Mesenchymal stem cell (in vitro differentiated cells and primary cell): ENCODE results near the gene ATOX1. TPM values are rescaled to one million over a fixed set of nuclear protein-coding genes. Genes with fewer than 3 reads are reported as not detected.

Experiments used
- DNase-seq: peaks from one replicate; pipeline ENCODE4 v3.0.0-alpha.2; 2013
- H2AFZ ChIP-seq: one replicate; pipeline ENCODE4 v1.6.1; 2013; ENCODE audit warnings: low read depth, mild to moderate bottlenecking, control low read depth, inconsistent platforms, low read length, moderate library complexity
- H2AK5ac ChIP-seq: 2 replicates; pipeline ENCODE4 v1.6.1; 2013; ENCODE audit warnings: low read length, moderate library complexity, mild to moderate bottlenecking, inconsistent platforms; ENCODE audit not compliant: severe bottlenecking
- H2BK120ac ChIP-seq: one replicate; pipeline ENCODE4 v1.6.1; 2013; ENCODE audit warnings: low read depth, mild to moderate bottlenecking, inconsistent platforms, low read length, moderate library complexity
- H2BK12ac ChIP-seq, 2 experiments: one replicate each; pipeline ENCODE4 v1.6.1; 2013; ENCODE audit warnings: inconsistent platforms in 2 of 2, low read length in 2 of 2, mild to moderate bottlenecking in 2 of 2, moderate library complexity in 2 of 2, control low read depth in 1 of 2
- H2BK15ac ChIP-seq: one replicate; pipeline ENCODE4 v1.6.1; 2013; ENCODE audit warnings: mild to moderate bottlenecking, low read depth, inconsistent platforms; ENCODE audit not compliant: poor library complexity, severe bottlenecking
- H2BK5ac ChIP-seq: 2 replicates; pipeline ENCODE4 v1.6.1; 2013; ENCODE audit warnings: low read depth, mild to moderate bottlenecking, low read length, control low read depth, inconsistent platforms; ENCODE audit not compliant: poor library complexity, severe bottlenecking
- H3K14ac ChIP-seq, 2 experiments: one replicate each; pipeline ENCODE4 v1.6.1; 2013; ENCODE audit warnings: inconsistent platforms in 2 of 2, low read length in 2 of 2, control low read depth in 1 of 2, mild to moderate bottlenecking in 1 of 2, moderate library complexity in 1 of 2
- H3K18ac ChIP-seq, 2 experiments: one replicate each; pipeline ENCODE4 v1.6.1; 2013; ENCODE audit warnings: inconsistent platforms in 2 of 2, low read length in 2 of 2, control low read depth in 1 of 2, low read depth in 1 of 2, mild to moderate bottlenecking in 1 of 2
- H3K23ac ChIP-seq, 2 experiments: one replicate each; pipeline ENCODE4 v1.6.1; 2013; ENCODE audit warnings: inconsistent platforms in 2 of 2, low read length in 2 of 2, mild to moderate bottlenecking in 2 of 2, moderate library complexity in 2 of 2, control low read depth in 1 of 2
- H3K27ac ChIP-seq: 2 replicates; pipeline ENCODE4 v1.5.1; 2013; ENCODE audit warnings: mild to moderate bottlenecking, moderate library complexity, low read length, control low read depth, inconsistent platforms; ENCODE audit not compliant: poor library complexity, severe bottlenecking
- H3K27me3 ChIP-seq, 2 experiments: 2 replicates each; pipeline versions ENCODE4 v1.6.1 to v1.7.0; 2013; ENCODE audit warnings: low read length in 2 of 2, mild to moderate bottlenecking in 2 of 2, moderate library complexity in 2 of 2, control low read depth in 1 of 2, inconsistent platforms in 1 of 2; ENCODE audit not compliant: control insufficient read depth in 1 of 2, insufficient read depth in 1 of 2
- H3K36me3 ChIP-seq, 2 experiments: 2 replicates each; pipeline versions ENCODE4 v1.6.1 to v1.7.0; 2013; ENCODE audit warnings: low read length in 2 of 2, control low read depth in 1 of 2, inconsistent platforms in 1 of 2, low read depth in 1 of 2, mild to moderate bottlenecking in 1 of 2; ENCODE audit not compliant: insufficient read depth in 2 of 2, control insufficient read depth in 1 of 2
- H3K4ac ChIP-seq, 2 experiments: one replicate each; pipeline ENCODE4 v1.6.1; 2013; ENCODE audit warnings: inconsistent platforms in 2 of 2, low read length in 2 of 2, mild to moderate bottlenecking in 2 of 2, moderate library complexity in 2 of 2, control low read depth in 1 of 2, low read depth in 1 of 2
- H3K4me1 ChIP-seq: 2 replicates; pipeline ENCODE4 v1.6.1; 2013; ENCODE audit warnings: low read depth, low read length, control low read depth; ENCODE audit not compliant: control insufficient read depth, insufficient read depth
- H3K4me2 ChIP-seq: 2 replicates; pipeline ENCODE4 v1.6.1; 2013; ENCODE audit warnings: low read length, mild to moderate bottlenecking, inconsistent platforms; ENCODE audit not compliant: poor library complexity, severe bottlenecking
- H3K4me3 ChIP-seq, 2 experiments: 2 replicates each; pipeline versions ENCODE4 v1.5.1 to v1.7.0; 2013; ENCODE audit warnings: low read length in 2 of 2, mild to moderate bottlenecking in 2 of 2, control low read depth in 1 of 2, low read depth in 1 of 2; ENCODE audit not compliant: insufficient read depth in 1 of 2
- H3K79me1 ChIP-seq: replicated peaks from 2 replicates; pipeline ENCODE4 v1.6.1; 2013; ENCODE audit warnings: mild to moderate bottlenecking, control low read depth, low read length, inconsistent platforms; ENCODE audit not compliant: poor library complexity, severe bottlenecking
- H3K9ac ChIP-seq: 2 replicates; pipeline ENCODE4 v1.7.0; 2013; ENCODE audit warnings: mild to moderate bottlenecking, low read length, moderate library complexity
- H3K9me3 ChIP-seq: 2 replicates; pipeline ENCODE4 v1.7.0; 2013; ENCODE audit warnings: mild to moderate bottlenecking, low read length; ENCODE audit not compliant: control insufficient read depth
- H4K8ac ChIP-seq: one replicate; pipeline ENCODE4 v1.6.1; 2013; ENCODE audit warnings: inconsistent platforms, mild to moderate bottlenecking, low read length, moderate library complexity
- H4K91ac ChIP-seq: one replicate; pipeline ENCODE4 v1.6.1; 2013; ENCODE audit warnings: mild to moderate bottlenecking, low read length, inconsistent platforms
- WGBS: methylation state at CpG from one replicate; pipeline ENCODE4 v1.1.7; 2013; ENCODE audit warnings: mixed read lengths; 5-methylcytosine and 5-hydroxymethylcytosine counted together
- small RNA-seq: library from polyadenylated mRNA; stranded (forward); fragments of <200 nt; extraction: miRNeasy Mini kit (QIAGEN cat#:217004); gene quantifications from one replicate; pipeline ENCODE3, GENCODE V24; 2013; ENCODE audit warnings: low read depth

The ATOX1 gene

GRCh38 chr5:151696470-151697061 lies 61.9 kb downstream of the ATOX1 start:
- Histone ChIP-seq H3K23ac (no peak overlapping the region), H3K79me1 (peaks cover 4% of the 10 kb centered on the region), H3K9me3 (no peaks in the 10 kb centered on the region), H3K27me3 (no peaks in the 10 kb centered on the region), H3K4me3 (peak overlapping the region in 1 of 2 experiments; percentile 53), H3K36me3 (no peaks in the 10 kb centered on the region), H2BK5ac (peak overlapping the region; percentile 95), H2AFZ (peak overlapping the region; percentile 62), H4K8ac (peak overlapping the region; percentile 71), H3K4ac (peak overlapping the region; percentile 90 to 100), H3K14ac (peak overlapping the region in 1 of 2 experiments; percentile 84), H3K4me1 (peaks cover 18% of the 10 kb centered on the region), H3K18ac (peak overlapping the region; percentile 97 to 99), H2BK12ac (peak overlapping the region; percentile 96 to 99), H3K4me2 (no peak overlapping the region), H2BK120ac (peak overlapping the region; percentile 69), H4K91ac (peak overlapping the region; percentile 96), H3K9ac (peak overlapping the region; percentile 95), H2AK5ac (peak overlapping the region; percentile 99), H2BK15ac (peak overlapping the region; percentile 65), H3K27ac (peak overlapping the region; percentile 96)
- WGBS: 3% methylated on average over 20 of the region's 20 CpGs
- peak; percentile 99 for DNase-seq

- Histone ChIP-seq H2BK120ac (no peak overlapping the region), H2BK5ac (no peak overlapping the region), H3K27ac (peak overlapping the region; percentile 96), H3K27me3 (no peaks in the 10 kb centered on the region), H3K23ac (no peak overlapping the region), H3K4me3 (no peak overlapping the region), H2AK5ac (peak overlapping the region; percentile 78), H3K18ac (no peak overlapping the region), H2BK15ac (no peak overlapping the region), H3K4me1 (peaks cover 21% of the 10 kb centered on the region), H3K14ac (no peak overlapping the region), H3K4ac (peak overlapping the region in 1 of 2 experiments; percentile 70), H3K9me3 (no peaks in the 10 kb centered on the region), H2AFZ (no peak overlapping the region), H3K79me1 (peaks cover 4% of the 10 kb centered on the region), H4K91ac (no peak overlapping the region), H3K9ac (peak overlapping the region; percentile 95), H4K8ac (no peak overlapping the region), H3K4me2 (no peak overlapping the region), H3K36me3 (no peaks in the 10 kb centered on the region), H2BK12ac (peak overlapping the region in 1 of 2 experiments; percentile 94)
- WGBS: no CpG with 5 or more reads among the region's 1 CpG
- DNase-seq: no peak
These were observed 63.0 kb downstream of the ATOX1 start for GRCh38 chr5:151695464-151695863.

DNA sequence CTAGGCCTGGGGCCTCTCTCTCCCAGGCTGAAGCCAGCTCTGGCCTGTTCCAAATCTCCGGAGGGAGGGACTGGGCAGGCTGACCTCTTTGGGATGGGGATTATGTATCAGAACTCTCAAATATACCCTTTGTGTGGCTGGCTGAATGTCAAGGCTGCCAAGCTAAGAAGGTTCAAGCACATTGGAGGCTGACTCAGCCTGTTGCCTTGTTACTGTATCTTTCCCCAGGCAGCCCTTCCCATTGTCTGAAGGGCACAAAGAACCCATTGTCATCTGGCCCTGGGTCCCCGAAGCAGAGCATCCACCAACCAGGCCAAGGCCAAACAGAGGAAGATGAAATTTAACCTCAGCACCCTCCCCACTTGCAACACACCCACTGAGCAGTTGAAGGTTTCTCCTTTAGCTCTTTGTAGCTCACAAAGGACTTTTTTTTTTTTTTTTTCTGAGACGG lies 64.4 kb downstream of the ATOX1 start:
- Histone ChIP-seq H3K4me2 (no peak overlapping the region), H3K18ac (no peak overlapping the region), H4K8ac (no peak overlapping the region), H2AK5ac (peak overlapping the region; percentile 56), H3K27me3 (no peaks in the 10 kb centered on the region), H3K27ac (no peak overlapping the region), H3K23ac (no peak overlapping the region), H3K9me3 (no peaks in the 10 kb centered on the region), H4K91ac (no peak overlapping the region), H3K4ac (no peak overlapping the region), H2BK15ac (no peak overlapping the region), H3K4me3 (no peak overlapping the region), H2BK5ac (no peak overlapping the region), H2BK120ac (no peak overlapping the region), H3K79me1 (peaks cover 4% of the 10 kb centered on the region), H3K4me1 (peaks cover 17% of the 10 kb centered on the region), H3K9ac (peak overlapping the region; percentile 32), H2BK12ac (peak overlapping the region in 1 of 2 experiments; percentile 7), H2AFZ (no peak overlapping the region), H3K14ac (no peak overlapping the region), H3K36me3 (no peaks in the 10 kb centered on the region)
- DNase-seq: no peak
- 65% methylated on average over 2 of the region's 3 CpGs for WGBS

Small RNAs within 50 kb of the gene (small RNA-seq; reads per million reads assigned to genes)
- gene RN7SKP232: not detected
